PC-3 (cell line): ENCODE measurements around the gene PTDSS2. TPM values are rescaled to one million over a fixed set of nuclear protein-coding genes. Genes with fewer than 3 reads are reported as not detected.

ENCODE experiments used
- ATAC-seq: fragments of 200-7000 bp; cut with Tn5 transposase; 2 replicates; pipeline ENCODE4 v1.9.1; 2020; ENCODE audit warnings: mild to moderate bottlenecking, moderate library complexity
- BruUV-seq: library from RNA; stranded (reverse); fragments of 400-500 nt; replicated peaks from 2 replicates; lab custom pipeline; 2021; lab: Mats Ljungman, UMichigan
- CTCF ChIA-PET: fragments of 300-600 bp; sonication (Branson Sonifier 250); formaldehyde crosslinking; loops from one replicate; lab custom pipeline; 2022; ENCODE audit warnings: antibody characterized with exemption; lab: Charles Lee
- POLR2A ChIA-PET: fragments of 300-600 bp; sonication (Branson Sonifier 250); formaldehyde crosslinking; loops from one replicate; lab custom pipeline; 2022; ENCODE audit warnings: antibody characterized with exemption; ENCODE audit not compliant: unreplicated experiment; lab: Charles Lee
- DNase-seq: peaks from one replicate; pipeline ENCODE4 v3.0.0-alpha.2; 2015
- H2AFZ ChIP-seq: fragments of 300-600 bp; sonication (generic); 2 replicates; pipeline ENCODE4 v1.6.0; 2016; ENCODE audit warnings: antibody characterized with exemption, low read length
- H3F3A ChIP-seq: fragments of 300-600 bp; sonication (generic); one replicate; pipeline ENCODE4 v1.6.0; 2017; ENCODE audit warnings: antibody characterized with exemption, low read length, control low read depth, mild to moderate bottlenecking; ENCODE audit not compliant: unreplicated experiment
- H3K27ac ChIP-seq: fragments of 300-600 bp; sonication (generic); 2 replicates; pipeline ENCODE4 v1.5.1; 2016; ENCODE audit warnings: mild to moderate bottlenecking, low read length
- H3K27me3 ChIP-seq: fragments of 300-600 bp; sonication (generic); 2 replicates; pipeline ENCODE4 v1.6.1; 2016; ENCODE audit warnings: low read length, mixed read lengths
- H3K36me3 ChIP-seq: fragments of 300-600 bp; sonication (generic); 2 replicates; pipeline ENCODE4 v1.6.1; 2016; ENCODE audit warnings: low read depth, mixed run types, low read length, mixed read lengths
- H3K4me1 ChIP-seq: fragments of 300-600 bp; sonication (generic); 2 replicates; pipeline ENCODE4 v1.5.1; 2016; ENCODE audit warnings: low read length; ENCODE audit not compliant: insufficient read depth
- H3K4me2 ChIP-seq: fragments of 300-600 bp; sonication (generic); 2 replicates; pipeline ENCODE4 v1.6.0; 2016; ENCODE audit warnings: low read length
- H3K4me3 ChIP-seq: fragments of 300-600 bp; sonication (generic); 2 replicates; pipeline ENCODE4 v1.5.1; 2016; ENCODE audit warnings: mild to moderate bottlenecking, low read length, mixed read lengths
- H3K79me2 ChIP-seq: fragments of 300-600 bp; sonication (generic); 2 replicates; pipeline ENCODE4 v1.6.1; 2017; ENCODE audit warnings: low read length, mixed read lengths
- H3K9ac ChIP-seq: fragments of 300-600 bp; sonication (generic); 2 replicates; pipeline ENCODE4 v1.6.0; 2016; ENCODE audit warnings: mild to moderate bottlenecking, low read length
- H3K9me2 ChIP-seq: fragments of 300-600 bp; sonication (generic); replicated peaks from 2 replicates; pipeline ENCODE4 v1.6.1; 2016; ENCODE audit warnings: mixed run types, low read length, mixed read lengths
- H3K9me3 ChIP-seq: fragments of 300-600 bp; sonication (generic); 2 replicates; pipeline ENCODE4 v1.6.1; 2016; ENCODE audit warnings: low read length, mixed read lengths
- H4K20me1 ChIP-seq: fragments of 300-600 bp; sonication (generic); 2 replicates; pipeline ENCODE4 v1.6.1; 2016; ENCODE audit warnings: low read length, mixed read lengths
- EZH2 ChIP-seq: fragments of 300-600 bp; sonication (generic); IDR thresholded peaks from one replicate; pipeline ENCODE4 v1.6.1; 2017; ENCODE audit warnings: antibody characterized with exemption, mild to moderate bottlenecking, low read length; ENCODE audit not compliant: unreplicated experiment
- EZH2phosphoT487 ChIP-seq: fragments of 300-600 bp; sonication (generic); IDR thresholded peaks from 2 replicates; pipeline ENCODE4 v1.6.1; 2018; ENCODE audit warnings: mild to moderate bottlenecking, antibody characterized with exemption, low read length, borderline replicate concordance
- intact Hi-C: fragments of 100-400 bp; cut with micrococcal nuclease; formaldehyde crosslinking; loops from 2 replicates; pipeline ENCODE4 v1.9.0; 2023
- total RNA-seq: library from RNA; depleted of rRNA; stranded (reverse); fragments of >200 nt; gene quantifications from 2 replicates; pipeline ENCODE4 v1.2.3, GENCODE V29; 2014
- TF ChIP-seq, protein P1 (sequence below): fragments of 300-600 bp; sonication (generic); conservative IDR thresholded peaks from 2 replicates; pipeline ENCODE4 v1.5.1; 2017; ENCODE audit warnings: antibody characterized with exemption, low read depth, mild to moderate bottlenecking, low read length

The PTDSS2 gene
- total RNA-seq, 1 experiment from 2014 or later, result 53.0 TPM

DNA sequence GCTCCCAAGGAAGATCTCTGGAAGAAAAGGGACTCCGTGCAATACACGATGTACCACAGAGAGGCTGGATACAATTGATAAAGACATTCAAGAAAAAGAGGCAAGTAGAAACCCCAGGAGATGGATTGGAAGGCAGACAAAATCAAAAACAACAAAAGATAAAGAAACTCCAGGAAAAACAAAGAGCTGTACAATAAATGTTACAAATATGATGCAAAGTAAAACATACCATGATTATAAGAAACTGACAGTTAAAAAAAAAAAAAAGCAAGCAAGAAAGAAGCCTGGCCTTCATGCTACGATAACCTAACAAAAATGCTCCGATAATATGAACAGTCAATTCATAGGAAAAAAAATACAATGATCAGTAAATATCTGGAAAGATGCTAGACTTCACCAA is 24.8 kb upstream of the PTDSS2 start:
- ATAC-seq (no peak), DNase-seq (no peak)
- Histone ChIP-seq H3K4me3 (no peak overlapping the region), H3K9me3 (no peaks in the 10 kb centered on the region), H3K9me2 (no peaks in the 10 kb centered on the region), H2AFZ (no peak overlapping the region), H3K9ac (no peak overlapping the region), H3K4me2 (no peak overlapping the region), H3K4me1 (no peaks in the 10 kb centered on the region), H4K20me1 (no peaks in the 10 kb centered on the region), H3K27me3 (no peaks in the 10 kb centered on the region), H3K79me2 (no peaks in the 10 kb centered on the region), H3F3A (no peaks in the 10 kb centered on the region), H3K36me3 (no peaks in the 10 kb centered on the region), H3K27ac (no peak overlapping the region)
- CTCF ChIA-PET, result no interaction called here
- intact Hi-C loops, result no loop called here
- BruUV-seq, result no TSS peak
- POLR2A ChIA-PET, result no interaction called here
- no peak for TF ChIP-seq EZH2
- TF ChIP-seq, protein P1, sequence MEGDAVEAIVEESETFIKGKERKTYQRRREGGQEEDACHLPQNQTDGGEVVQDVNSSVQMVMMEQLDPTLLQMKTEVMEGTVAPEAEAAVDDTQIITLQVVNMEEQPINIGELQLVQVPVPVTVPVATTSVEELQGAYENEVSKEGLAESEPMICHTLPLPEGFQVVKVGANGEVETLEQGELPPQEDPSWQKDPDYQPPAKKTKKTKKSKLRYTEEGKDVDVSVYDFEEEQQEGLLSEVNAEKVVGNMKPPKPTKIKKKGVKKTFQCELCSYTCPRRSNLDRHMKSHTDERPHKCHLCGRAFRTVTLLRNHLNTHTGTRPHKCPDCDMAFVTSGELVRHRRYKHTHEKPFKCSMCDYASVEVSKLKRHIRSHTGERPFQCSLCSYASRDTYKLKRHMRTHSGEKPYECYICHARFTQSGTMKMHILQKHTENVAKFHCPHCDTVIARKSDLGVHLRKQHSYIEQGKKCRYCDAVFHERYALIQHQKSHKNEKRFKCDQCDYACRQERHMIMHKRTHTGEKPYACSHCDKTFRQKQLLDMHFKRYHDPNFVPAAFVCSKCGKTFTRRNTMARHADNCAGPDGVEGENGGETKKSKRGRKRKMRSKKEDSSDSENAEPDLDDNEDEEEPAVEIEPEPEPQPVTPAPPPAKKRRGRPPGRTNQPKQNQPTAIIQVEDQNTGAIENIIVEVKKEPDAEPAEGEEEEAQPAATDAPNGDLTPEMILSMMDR, result no peak
- TF ChIP-seq EZH2phosphoT487, result no peak

DNA sequence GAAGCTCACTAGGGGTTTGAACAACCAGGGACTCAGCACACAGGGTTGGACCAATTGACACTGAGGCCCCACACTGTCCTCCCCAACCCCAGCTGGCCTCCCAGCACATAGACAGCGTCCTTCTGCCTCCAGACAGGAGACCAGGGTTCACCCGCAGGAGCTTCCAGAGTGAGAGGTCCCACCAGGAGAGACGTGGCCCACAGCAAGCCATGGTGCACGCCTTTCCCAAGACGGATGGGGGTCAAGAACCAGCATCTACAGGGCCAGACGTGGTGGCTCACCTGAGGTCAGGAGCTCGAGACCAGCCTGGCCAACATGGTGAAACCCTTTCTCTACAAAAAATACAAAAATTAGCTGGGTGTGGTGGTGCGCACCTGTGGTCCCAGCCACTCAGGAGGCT is 23.2 kb upstream of the PTDSS2 start:
- no peaks in the 10 kb centered on the region for H3K27me3 ChIP-seq
- intact Hi-C loops, result no loop called here
- POLR2A ChIA-PET, result no interaction called here
- no peaks in the 10 kb centered on the region for H3K9me3 ChIP-seq
- H3K4me3 ChIP-seq, result no peak overlapping the region
- no peaks in the 10 kb centered on the region for H3F3A ChIP-seq
- H3K9ac ChIP-seq, result no peak overlapping the region
- H3K4me1 ChIP-seq, result no peaks in the 10 kb centered on the region
- no peaks in the 10 kb centered on the region for H3K36me3 ChIP-seq
- CTCF ChIA-PET, result no interaction called here
- no TSS peak for BruUV-seq
- no peak for TF ChIP-seq EZH2
- no peak for TF ChIP-seq EZH2phosphoT487
- TF ChIP-seq, protein P1, result no peak
- H3K9me2 ChIP-seq, result no peaks in the 10 kb centered on the region
- H3K27ac ChIP-seq, result no peak overlapping the region
- H3K4me2 ChIP-seq, result no peak overlapping the region
- no peaks in the 10 kb centered on the region for H4K20me1 ChIP-seq
- ATAC-seq (no peak), DNase-seq (no peak)
- no peaks in the 10 kb centered on the region for H3K79me2 ChIP-seq
- no peak overlapping the region for H2AFZ ChIP-seq

GRCh38 chr11:428295-428694 is 21.8 kb upstream of the PTDSS2 start:
- Histone ChIP-seq H3K79me2 (no peaks in the 10 kb centered on the region), H3F3A (no peaks in the 10 kb centered on the region), H3K27ac (no peak overlapping the region), H3K27me3 (no peaks in the 10 kb centered on the region), H3K4me1 (no peaks in the 10 kb centered on the region), H3K9me3 (no peaks in the 10 kb centered on the region), H3K4me3 (no peak overlapping the region), H3K9ac (no peak overlapping the region), H2AFZ (no peak overlapping the region), H3K36me3 (no peaks in the 10 kb centered on the region), H3K4me2 (no peak overlapping the region), H4K20me1 (no peaks in the 10 kb centered on the region), H3K9me2 (no peaks in the 10 kb centered on the region)
- TF ChIP-seq EZH2phosphoT487, result no peak
- no peak for TF ChIP-seq EZH2
- ChIA-PET CTCF (no interaction called here), POLR2A (no interaction called here)
- BruUV-seq, result no TSS peak
- ATAC-seq (no peak), DNase-seq (no peak)
- intact Hi-C loops, result no loop called here
